Esophagus squamous epithelium (tissue), 4 donors: ENCODE data around the gene GLA.

Experiments used
- CTCF ChIP-seq, 6 experiments: fragments of 450-650 bp in 4 of 6; fragments of 200-600 bp in 2 of 6; sonication (generic) in 2 of 6; IDR thresholded peaks; one replicate each; pipeline ENCODE4 v1.5.1; 2016 to 2019; ENCODE audit warnings: antibody characterized with exemption in 6 of 6, mild to moderate bottlenecking in 4 of 6, moderate library complexity in 4 of 6
- POLR2A ChIP-seq, 4 donors: fragments of 450-650 bp; IDR thresholded peaks; one replicate each; pipeline ENCODE4 v1.6.1; 2017; ENCODE audit warnings: antibody characterized with exemption in 4 of 4, mild to moderate bottlenecking in 4 of 4, moderate library complexity in 3 of 4

- TF ChIP-seq CTCF (IDR thresholded peaks at IDR 0.05) (no peak), POLR2A (IDR thresholded peaks at IDR 0.05) (no peak)
These were observed 30.2 kb downstream of the GLA start for GRCh38 chrX:101377547-101377946.
